K562 (cell line): ENCODE results near the gene MFSD6. TPM values are rescaled to one million over a fixed set of nuclear protein-coding genes. Genes with fewer than 3 reads are reported as not detected.
A peak's percentile ranks its signal among the peaks of the same experiment; 100 is the strongest.

Source experiments
- E2F1 ChIP-seq: sonication (generic); formaldehyde crosslinking; IDR thresholded peaks from 2 replicates; pipeline ENCODE4 v1.8.1; 2023; ENCODE audit warnings: mild to moderate bottlenecking, missing genetic modification reagents, moderate library complexity
- FOXJ2 ChIP-seq: fragments of 200-800 bp; sonication (Bioruptor generic); IDR thresholded peaks from 2 replicates; pipeline ENCODE4 v1.6.1; 2016; ENCODE audit warnings: missing genetic modification characterization, missing compliant biosample characterization
- FOXO4 ChIP-seq: fragments of 450-650 bp; formaldehyde crosslinking; IDR thresholded peaks from 2 replicates; pipeline ENCODE4 v1.4.0; 2020; ENCODE audit warnings: mild to moderate bottlenecking, moderate library complexity
- HIVEP1 ChIP-seq: fragments of 250-450 bp; sonication (Bioruptor Pico); IDR thresholded peaks from 2 replicates; pipeline ENCODE4 v1.4.0; 2020; ENCODE audit warnings: mild to moderate bottlenecking
- MAX ChIP-seq: sonication (generic); formaldehyde crosslinking; IDR thresholded peaks from 2 replicates; pipeline ENCODE4 v1.9.0; 2022; ENCODE audit warnings: mild to moderate bottlenecking, missing genetic modification reagents
- POLR3A ChIP-seq: IDR thresholded peaks from 2 replicates; pipeline ENCODE4 v1.6.1; 2011; ENCODE audit warnings: borderline replicate concordance, mild to moderate bottlenecking, moderate library complexity; ENCODE audit not compliant: insufficient read length, insufficient read depth; ENCODE audit errors: extremely low read depth
- SRSF9 ChIP-seq: fragments of 200-400 bp; formaldehyde crosslinking; IDR thresholded peaks from 2 replicates; pipeline ENCODE4 v1.6.1; 2017; ENCODE audit warnings: low read depth, low read length, borderline replicate concordance
- ZNF263 ChIP-seq: sonication (generic); formaldehyde crosslinking; IDR thresholded peaks from 2 replicates; pipeline ENCODE4 v1.8.0; 2022; ENCODE audit warnings: mild to moderate bottlenecking, missing genetic modification reagents, borderline replicate concordance
- ZNF407 ChIP-seq: fragments of 450-650 bp; IDR thresholded peaks from 2 replicates; pipeline ENCODE4 v1.6.1; 2016; ENCODE audit warnings: low read depth
- ZNF592 ChIP-seq: fragments of 450-650 bp; IDR thresholded peaks from 2 replicates; pipeline ENCODE4 v1.6.1; 2017; ENCODE audit warnings: antibody characterized with exemption, mild to moderate bottlenecking
- polyA plus RNA-seq, 8 experiments: library from polyadenylated mRNA; depleted of rRNA in 4 of 8; stranded (reverse) in 5 of 8; unstranded in 3 of 8; fragments of >200 nt; fragmentation: Nextera tagmentation in 2 of 8; fragmentation: Illumina TruSeq in 1 of 8; extraction: Ambion mirVana in 2 of 8; extraction: Trizol in 1 of 8; gene quantifications; 2 replicates each; pipeline versions ENCODE4 v1.2.1 to v1.2.3, GENCODE V29; 2011 to 2014; ENCODE audit warnings: inconsistent platforms in 1 of 8, missing spikeins in 1 of 8
- total RNA-seq, 7 experiments: library from RNA; depleted of rRNA in 6 of 7; stranded (reverse); fragments of >200 nt in 6 of 7; fragmentation: Illumina TruSeq in 2 of 7; extraction: Trizol in 2 of 7; gene quantifications; 2 replicates each; pipeline versions ENCODE4 v1.2.1 to v1.2.3, GENCODE V29; 2011 to 2021; ENCODE audit warnings: low replicate concordance in 1 of 7

The MFSD6 gene
- total and polyA plus RNA-seq, 9 of the 15 experiments (the other 6 are each of a cell fraction or from before 2014, with no cell fraction given): 1.1 to 7.9 (median 4.4) TPM

- TF ChIP-seq ZNF407 (peak; percentile 80), HIVEP1 (CRISPR knock-in tag) (no peak), MAX (CRISPR knock-in tag) (peak; percentile 70), POLR3A (no peak), E2F1 (peak; percentile 66), ZNF592 (peak; percentile 84; the same call in 1 of the 2 replicates), SRSF9 (no peak), ZNF263 (CRISPR knock-in tag) (no peak; the same call in 1 of the 2 replicates), FOXO4 (no peak), FOXJ2 (tag) (no peak)
These were observed 126.4 kb downstream of the MFSD6 start, which contains the start of gene NEMP2 (continued) for GRCh38 chr2:190534310-190535120.
